Activated naive CD8-positive, alpha-beta T cell treated with anti-CD3 and anti-CD28 coated beads, Interleukin-2, amount 50 U/mL, for 24 hours (primary cell): ENCODE data around the gene GRAP2.

Source experiments
- ATAC-seq: fragments of 150-1000 bp; cut with Tn5 transposase; one replicate; pipeline ENCODE4 v1.10.0; 2021
- DNase-seq: peaks from one replicate; pipeline ENCODE4 v3.0.0; 2021
- H3K27ac Mint-ChIP-seq: one replicate; pipeline ENCODE4 v1.8.0; 2021; ENCODE audit warnings: mild to moderate bottlenecking, mixed read lengths
- H3K27me3 Mint-ChIP-seq: one replicate; pipeline ENCODE4 v1.8.0; 2021; ENCODE audit warnings: mixed read lengths
- H3K36me3 Mint-ChIP-seq: one replicate; pipeline ENCODE4 v1.8.0; 2021; ENCODE audit warnings: low read depth, mixed read lengths
- H3K4me1 Mint-ChIP-seq: one replicate; pipeline ENCODE4 v1.8.0; 2021; ENCODE audit warnings: mixed read lengths
- H3K4me3 Mint-ChIP-seq: one replicate; pipeline ENCODE4 v1.8.0; 2021; ENCODE audit warnings: mild to moderate bottlenecking, moderate library complexity, mixed read lengths
- H3K9me3 Mint-ChIP-seq: one replicate; pipeline ENCODE4 v1.8.0; 2021; ENCODE audit warnings: mixed read lengths

The GRAP2 gene

DNA sequence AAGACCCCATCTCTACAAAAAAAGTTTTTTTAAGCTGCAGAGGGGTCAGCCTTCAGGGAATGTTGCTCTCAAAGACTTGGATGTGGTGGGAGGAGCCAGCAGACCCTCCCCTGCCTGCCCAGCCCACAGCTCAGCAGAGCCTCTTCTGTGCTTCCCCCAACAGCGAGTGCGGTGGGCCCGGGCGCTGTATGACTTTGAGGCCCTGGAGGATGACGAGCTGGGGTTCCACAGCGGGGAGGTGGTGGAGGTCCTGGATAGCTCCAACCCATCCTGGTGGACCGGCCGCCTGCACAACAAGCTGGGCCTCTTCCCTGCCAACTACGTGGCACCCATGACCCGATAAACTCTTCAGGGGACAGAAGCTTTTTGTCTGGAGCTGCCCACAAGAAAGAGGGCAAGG, 69.9 kb downstream of the GRAP2 start:
- H3K4me1 Mint-ChIP-seq: peaks cover under 1% of the 10 kb centered on the region
- no peaks in the 10 kb centered on the region for H3K9me3 Mint-ChIP-seq
- H3K4me3 Mint-ChIP-seq: no peak overlapping the region
- no peak overlapping the region for H3K27ac Mint-ChIP-seq
- H3K27me3 Mint-ChIP-seq: no peaks in the 10 kb centered on the region
- no peak for DNase-seq
- ATAC-seq: no peak
- peaks cover 43% of the 10 kb centered on the region for H3K36me3 Mint-ChIP-seq

DNA sequence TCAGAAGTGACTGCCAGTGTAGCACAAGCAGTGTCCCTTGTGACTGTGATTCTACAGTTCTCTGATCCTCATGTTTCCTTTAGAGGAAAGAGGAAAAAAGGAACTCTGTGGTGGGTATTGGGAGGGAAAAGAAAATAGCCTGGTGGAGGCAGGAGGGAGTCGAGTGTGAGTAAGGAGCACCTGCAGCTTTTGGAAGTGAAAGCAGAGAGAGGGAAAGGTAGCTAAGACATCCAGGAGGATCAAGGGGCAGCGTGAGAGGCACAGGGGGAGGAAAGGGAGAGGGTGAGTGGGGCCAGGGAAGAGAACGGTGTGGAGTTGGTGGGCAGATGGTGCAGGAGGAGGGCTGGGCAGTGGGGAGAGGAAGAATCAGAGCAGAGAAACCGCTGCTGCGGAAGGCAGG, 71.8 kb downstream of the GRAP2 start:
- Mint-ChIP-seq H3K36me3 (peaks cover 37% of the 10 kb centered on the region), H3K27me3 (no peaks in the 10 kb centered on the region)

DNA sequence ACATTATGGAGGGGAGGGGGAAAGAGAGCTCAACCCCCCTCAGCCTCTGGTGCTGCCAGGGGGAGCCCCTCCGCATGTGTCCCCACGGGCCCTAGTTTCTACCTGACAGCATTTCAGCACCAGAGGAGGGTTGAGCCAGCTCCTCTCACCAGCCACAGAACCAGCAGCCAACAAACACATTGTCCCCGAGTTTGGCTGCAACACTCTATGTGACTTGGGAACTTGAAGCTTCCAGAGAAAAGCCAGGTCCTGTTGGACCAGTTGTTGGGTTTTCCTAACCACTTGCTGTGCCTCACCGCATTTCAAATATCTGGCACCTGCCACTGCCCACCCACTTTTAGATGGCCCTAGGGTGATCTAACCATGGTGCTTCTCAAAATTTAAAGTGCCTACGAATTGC, 72.8 kb downstream of the GRAP2 start:
- no peaks in the 10 kb centered on the region for H3K27me3 Mint-ChIP-seq
- peaks cover 7% of the 10 kb centered on the region for H3K4me1 Mint-ChIP-seq
- no peak for DNase-seq
- no peak overlapping the region for H3K4me3 Mint-ChIP-seq
- H3K27ac Mint-ChIP-seq: no peak overlapping the region
- H3K9me3 Mint-ChIP-seq: no peaks in the 10 kb centered on the region
- ATAC-seq: no peak
- peaks cover 33% of the 10 kb centered on the region for H3K36me3 Mint-ChIP-seq

More for the DNA sequence above, 71.8 kb downstream of the GRAP2 start:
- H3K4me1 Mint-ChIP-seq: no peaks in the 10 kb centered on the region
- peak overlapping the region; percentile 20 for H3K27ac Mint-ChIP-seq
- DNase-seq: no peak
- ATAC-seq: no peak
- no peaks in the 10 kb centered on the region for H3K9me3 Mint-ChIP-seq
- no peak overlapping the region for H3K4me3 Mint-ChIP-seq

DNA sequence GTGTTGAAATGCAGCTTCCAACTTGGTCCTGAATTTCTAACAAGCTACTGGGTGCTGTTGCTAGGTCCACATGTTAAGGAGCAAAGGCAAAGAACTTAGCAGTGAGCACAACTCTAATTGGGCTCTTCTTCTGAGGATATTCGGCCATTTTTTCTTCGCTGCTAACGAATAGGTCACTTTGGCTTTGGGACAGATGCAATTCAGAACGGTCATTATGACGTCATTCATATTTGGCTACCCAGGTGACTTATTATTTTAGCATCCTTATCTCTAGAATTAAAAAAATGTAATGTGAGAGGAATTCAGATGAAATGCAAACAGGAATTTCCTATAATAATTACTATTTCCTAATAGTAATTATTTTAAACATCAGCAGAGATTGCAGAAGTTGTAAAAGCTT, 73.2 kb downstream of the GRAP2 start:
- H3K27me3 Mint-ChIP-seq: no peaks in the 10 kb centered on the region
- DNase-seq (no peak), ATAC-seq (no peak)
- H3K9me3 Mint-ChIP-seq: no peaks in the 10 kb centered on the region
- H3K27ac Mint-ChIP-seq: no peak overlapping the region
- H3K36me3 Mint-ChIP-seq: peaks cover 29% of the 10 kb centered on the region
- peaks cover 12% of the 10 kb centered on the region for H3K4me1 Mint-ChIP-seq
- H3K4me3 Mint-ChIP-seq: no peak overlapping the region

DNA sequence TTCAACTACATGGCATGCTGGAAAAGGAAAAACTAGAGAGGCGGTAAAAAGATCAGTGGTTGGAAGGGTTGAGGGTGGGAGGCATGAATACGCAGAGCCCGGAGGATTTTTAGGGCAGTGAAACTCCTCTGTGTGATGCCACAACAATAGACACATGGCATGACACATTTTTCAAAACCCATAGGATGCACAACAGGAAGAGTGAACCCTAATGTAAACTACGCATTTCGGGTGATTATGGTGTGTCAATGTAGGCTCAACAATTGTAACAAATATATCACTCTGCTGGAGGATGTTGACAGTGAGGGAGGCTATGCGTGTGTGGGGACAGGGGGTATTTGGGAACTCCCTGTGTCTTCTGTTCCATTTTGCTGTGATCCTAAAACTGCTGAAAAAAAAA, 78.2 kb downstream of the GRAP2 start:
- peak; percentile 76 for ATAC-seq
- Mint-ChIP-seq H3K4me3 (no peak overlapping the region), H3K9me3 (no peaks in the 10 kb centered on the region), H3K27ac (peak overlapping the region; percentile 28), H3K4me1 (peaks cover 32% of the 10 kb centered on the region), H3K27me3 (no peaks in the 10 kb centered on the region), H3K36me3 (peaks cover 12% of the 10 kb centered on the region)
- DNase-seq: no peak

DNA sequence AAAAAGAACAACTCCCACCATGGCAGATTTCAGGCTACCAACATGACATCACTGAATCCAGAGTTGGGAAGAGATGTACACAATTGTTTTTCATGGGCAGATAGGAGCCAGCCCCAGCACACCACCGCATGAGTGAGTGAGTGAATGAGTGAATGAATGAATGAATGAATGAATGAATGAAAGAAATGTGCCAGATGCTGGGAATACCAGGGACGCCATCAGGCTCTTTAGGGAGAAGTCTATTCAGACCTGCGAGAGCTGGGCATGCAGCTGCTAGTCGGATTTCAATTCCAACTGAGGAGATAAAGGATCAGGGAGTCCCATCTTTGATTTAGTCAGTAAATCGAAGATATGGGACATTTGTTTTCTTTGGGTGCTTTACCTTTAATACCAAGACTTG, 78.6 kb downstream of the GRAP2 start:
- H3K9me3 Mint-ChIP-seq: no peaks in the 10 kb centered on the region
- no peak for DNase-seq
- ATAC-seq: no peak
- peaks cover 34% of the 10 kb centered on the region for H3K4me1 Mint-ChIP-seq
- H3K4me3 Mint-ChIP-seq: no peak overlapping the region
- peaks cover 12% of the 10 kb centered on the region for H3K36me3 Mint-ChIP-seq
- peak overlapping the region; percentile 28 for H3K27ac Mint-ChIP-seq
- H3K27me3 Mint-ChIP-seq: no peaks in the 10 kb centered on the region

DNA sequence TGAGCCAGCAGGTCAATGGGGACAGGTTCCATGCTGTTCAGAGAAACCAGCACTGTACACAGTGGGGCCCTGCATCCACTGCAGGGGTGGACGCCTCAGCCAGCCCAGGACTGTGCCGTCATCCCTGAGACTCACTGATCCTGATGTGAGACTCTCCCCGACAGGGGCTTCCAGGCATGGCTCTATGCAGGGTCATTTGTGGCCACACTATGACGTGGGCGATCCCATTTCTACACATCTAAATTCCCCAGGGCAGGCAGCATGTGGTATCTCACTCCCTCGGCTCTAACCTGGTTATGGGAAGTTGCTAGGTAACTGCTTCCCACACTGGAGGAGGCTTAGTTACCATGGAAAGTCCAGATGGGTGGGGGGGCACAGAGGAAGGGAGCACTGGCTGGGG, 79.7 kb downstream of the GRAP2 start:
- H3K27ac Mint-ChIP-seq: no peak overlapping the region
- no peaks in the 10 kb centered on the region for H3K27me3 Mint-ChIP-seq
- ATAC-seq (no peak), DNase-seq (no peak)
- H3K4me3 Mint-ChIP-seq: no peak overlapping the region
- H3K36me3 Mint-ChIP-seq: peaks cover 8% of the 10 kb centered on the region
- no peaks in the 10 kb centered on the region for H3K9me3 Mint-ChIP-seq
- H3K4me1 Mint-ChIP-seq: peaks cover 43% of the 10 kb centered on the region

DNA sequence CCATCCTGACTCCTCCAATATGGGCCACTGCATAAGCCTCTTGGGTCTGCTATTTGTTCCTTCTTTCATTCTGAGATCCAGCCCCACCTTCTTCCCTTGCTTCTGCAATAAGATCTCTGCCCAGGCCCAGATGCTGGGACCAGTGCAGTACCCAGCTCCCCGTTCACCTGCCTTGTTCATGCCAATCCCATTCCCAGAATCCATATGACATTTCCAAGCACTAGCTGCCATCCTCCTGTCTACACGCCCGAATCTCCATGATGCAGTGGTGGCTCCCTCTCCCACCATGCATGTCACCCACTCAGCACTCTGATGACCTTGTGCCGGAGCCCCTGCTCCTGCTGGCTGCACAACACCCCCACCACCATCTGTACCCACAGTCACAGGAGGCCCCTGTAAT, 82.5 kb downstream of the GRAP2 start:
- no peak for DNase-seq
- Mint-ChIP-seq H3K27me3 (no peaks in the 10 kb centered on the region), H3K4me1 (peaks cover 46% of the 10 kb centered on the region), H3K4me3 (no peak overlapping the region), H3K27ac (no peak overlapping the region), H3K9me3 (no peaks in the 10 kb centered on the region), H3K36me3 (peaks cover 1% of the 10 kb centered on the region)
- no peak for ATAC-seq

DNA sequence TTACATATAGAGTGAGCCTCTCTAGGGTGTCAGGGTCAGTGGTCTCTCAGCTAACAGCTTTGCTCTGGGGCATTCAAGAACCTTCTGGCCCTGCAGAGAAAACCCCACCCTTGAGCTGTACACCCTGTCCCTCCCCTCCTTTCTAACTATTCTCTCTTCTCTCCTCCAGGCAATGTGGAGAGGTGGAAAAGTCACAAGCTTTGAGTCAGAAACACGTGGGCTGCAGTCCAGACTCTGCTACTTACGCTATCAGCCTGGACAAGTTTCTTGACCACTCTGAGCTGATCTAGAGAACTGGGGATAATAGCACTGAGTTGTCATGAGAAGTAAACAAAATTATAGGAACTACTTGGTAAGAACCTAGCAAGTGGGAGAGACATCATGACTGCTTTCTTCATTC, 83.1 kb downstream of the GRAP2 start:
- Mint-ChIP-seq H3K27me3 (no peaks in the 10 kb centered on the region), H3K4me1 (peaks cover 41% of the 10 kb centered on the region), H3K27ac (no peak overlapping the region), H3K9me3 (no peaks in the 10 kb centered on the region), H3K36me3 (peaks cover 1% of the 10 kb centered on the region), H3K4me3 (no peak overlapping the region)
- DNase-seq (no peak), ATAC-seq (no peak)

DNA sequence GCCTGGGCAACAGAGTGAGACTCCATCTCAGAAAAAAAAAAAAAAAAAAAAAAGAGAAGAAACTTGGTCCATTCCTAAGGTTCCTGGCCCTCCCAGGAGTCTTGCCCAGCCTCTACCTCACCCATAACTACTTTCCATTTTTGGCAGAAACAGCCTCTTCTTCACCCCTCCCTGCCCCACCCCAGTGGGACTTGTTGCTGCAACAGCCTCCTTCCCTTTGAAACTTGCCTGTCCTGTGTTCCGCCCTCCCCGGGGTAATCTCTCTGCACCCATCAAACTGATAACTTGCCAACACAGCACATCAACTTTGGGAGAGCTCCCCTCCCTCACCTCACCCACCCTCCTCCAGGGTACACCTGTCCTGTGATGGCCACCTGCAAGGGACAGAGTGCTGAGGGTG, 83.9 kb downstream of the GRAP2 start:
- Mint-ChIP-seq H3K27ac (no peak overlapping the region), H3K4me3 (no peak overlapping the region), H3K36me3 (peaks cover 1% of the 10 kb centered on the region), H3K27me3 (peaks cover 3% of the 10 kb centered on the region), H3K9me3 (no peaks in the 10 kb centered on the region), H3K4me1 (peaks cover 34% of the 10 kb centered on the region)
- DNase-seq: no peak
- no peak for ATAC-seq

DNA sequence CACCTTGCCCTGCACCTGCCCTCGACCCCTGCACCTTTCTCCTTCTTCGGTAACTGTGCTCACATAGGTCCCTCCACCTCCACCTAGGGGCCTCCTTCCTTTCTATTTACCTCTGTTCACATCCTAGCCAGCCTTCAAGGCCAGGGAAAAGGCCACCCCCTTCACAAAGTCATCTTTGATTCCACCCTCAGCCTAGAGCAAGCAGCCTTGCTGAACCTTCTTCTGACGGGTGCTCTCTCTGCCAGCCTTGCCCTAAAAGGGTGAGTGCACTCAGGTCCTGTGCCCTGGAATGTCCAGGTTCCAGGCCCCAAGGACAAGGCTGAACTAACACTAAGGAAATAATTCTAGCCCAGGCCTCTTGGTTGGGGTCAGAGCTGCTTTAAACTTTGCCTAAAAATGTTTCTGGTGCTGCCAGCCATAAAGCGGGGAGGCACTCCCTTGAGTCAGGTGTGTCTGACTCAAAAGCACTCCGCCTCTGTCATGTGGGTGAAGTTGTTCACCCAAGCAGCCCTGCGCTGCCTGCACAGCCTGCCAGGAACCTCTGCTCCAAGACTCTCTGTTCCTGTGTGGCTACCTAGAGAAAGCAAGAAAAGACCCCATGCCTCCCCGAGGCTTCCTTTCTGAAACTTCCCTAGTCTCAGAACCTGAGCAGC, 84.6 kb downstream of the GRAP2 start:
- Mint-ChIP-seq H3K27ac (no peak overlapping the region), H3K4me1 (peaks cover 26% of the 10 kb centered on the region), H3K9me3 (no peaks in the 10 kb centered on the region), H3K27me3 (peaks cover 4% of the 10 kb centered on the region), H3K36me3 (peaks cover 1% of the 10 kb centered on the region), H3K4me3 (no peak overlapping the region)
- ATAC-seq (peak; percentile 85), DNase-seq (peak; percentile 26)

DNA sequence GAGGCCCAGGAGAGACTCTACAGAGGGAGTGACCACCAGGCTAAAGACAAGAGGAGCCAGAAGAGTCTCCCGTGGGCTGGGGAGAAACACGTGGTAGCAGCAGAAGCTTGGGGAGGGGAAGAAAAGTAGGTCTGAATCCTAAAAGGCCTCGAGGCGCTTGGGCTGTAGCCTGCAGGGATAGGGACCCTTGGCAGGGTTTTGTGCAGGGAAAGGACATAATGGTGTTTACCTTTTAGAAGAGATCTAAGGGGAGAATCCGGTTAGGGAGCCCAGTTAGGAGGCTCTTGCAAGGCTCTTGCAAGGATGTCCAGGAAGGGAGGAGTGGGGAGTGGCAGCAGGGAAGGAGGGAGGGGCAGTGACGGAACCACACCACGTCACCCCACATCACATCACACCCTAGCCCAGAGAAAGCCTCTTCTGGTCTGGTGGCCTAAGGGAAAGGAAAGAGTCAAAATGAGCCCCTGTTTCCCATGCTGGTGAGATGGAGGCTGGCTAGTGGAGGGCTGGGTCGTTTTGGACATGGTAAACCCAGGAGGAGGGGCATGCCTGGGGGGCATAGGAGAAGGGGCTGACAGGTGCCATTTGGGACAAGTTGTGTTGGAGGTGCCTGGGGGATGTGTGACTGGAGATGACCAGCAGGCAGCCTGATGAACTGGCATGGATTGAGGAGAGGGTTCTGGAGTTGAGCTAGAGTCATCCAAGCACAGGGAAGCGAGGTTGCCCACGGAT, 87.7 kb downstream of the GRAP2 start:
- ATAC-seq (no peak), DNase-seq (no peak)
- H3K36me3 Mint-ChIP-seq: peaks cover 1% of the 10 kb centered on the region
- H3K27me3 Mint-ChIP-seq: peaks cover 6% of the 10 kb centered on the region
- H3K9me3 Mint-ChIP-seq: no peaks in the 10 kb centered on the region
- H3K4me3 Mint-ChIP-seq: no peak overlapping the region
- H3K27ac Mint-ChIP-seq: no peak overlapping the region
- H3K4me1 Mint-ChIP-seq: peaks cover 23% of the 10 kb centered on the region

DNA sequence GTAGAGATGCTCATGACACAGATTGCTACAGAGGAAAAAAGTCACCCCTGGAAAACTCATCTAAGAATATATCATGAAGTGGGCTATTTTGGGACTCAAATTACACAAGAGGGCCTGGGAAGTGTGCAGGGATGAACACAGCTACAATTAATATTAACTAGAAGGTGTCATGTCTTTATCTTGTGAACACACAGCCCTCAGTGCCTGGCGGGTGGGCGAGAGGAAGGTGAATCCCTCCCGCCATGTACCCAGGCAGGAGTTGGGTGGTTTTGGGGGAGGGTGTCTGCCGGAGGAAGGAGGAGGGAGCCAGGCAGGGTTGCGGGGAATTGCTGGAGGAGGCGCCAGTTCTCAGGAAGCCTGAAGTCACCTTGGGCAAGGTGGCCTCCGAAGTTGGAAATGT, 88.7 kb downstream of the GRAP2 start:
- Mint-ChIP-seq H3K4me1 (peaks cover 28% of the 10 kb centered on the region), H3K4me3 (no peak overlapping the region), H3K9me3 (no peaks in the 10 kb centered on the region), H3K36me3 (no peaks in the 10 kb centered on the region), H3K27me3 (peaks cover 6% of the 10 kb centered on the region), H3K27ac (no peak overlapping the region)
- ATAC-seq (no peak), DNase-seq (no peak)

DNA sequence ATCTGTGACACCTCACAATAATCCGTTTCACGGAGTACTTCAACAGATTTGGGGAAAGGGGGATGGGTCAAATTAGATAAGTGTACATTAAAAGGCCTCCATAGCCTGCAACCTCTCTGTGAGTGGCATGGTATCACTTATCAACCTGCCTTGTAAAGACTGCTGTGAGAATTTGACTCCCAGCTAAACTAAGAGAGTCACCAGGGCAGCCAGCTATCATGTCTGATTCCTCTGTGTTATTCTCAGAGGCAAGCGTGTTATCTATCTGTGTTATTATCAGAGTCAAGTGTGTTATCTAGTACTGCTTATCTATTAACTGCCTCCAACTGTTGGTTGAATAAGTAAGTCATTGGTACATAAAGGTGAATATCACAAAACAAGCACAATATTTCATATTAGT, 89.8 kb downstream of the GRAP2 start:
- ATAC-seq (no peak), DNase-seq (no peak)
- H3K27me3 Mint-ChIP-seq: peaks cover 8% of the 10 kb centered on the region
- H3K27ac Mint-ChIP-seq: no peak overlapping the region
- no peaks in the 10 kb centered on the region for H3K9me3 Mint-ChIP-seq
- no peak overlapping the region for H3K4me3 Mint-ChIP-seq
- peaks cover 18% of the 10 kb centered on the region for H3K4me1 Mint-ChIP-seq
- H3K36me3 Mint-ChIP-seq: no peaks in the 10 kb centered on the region

DNA sequence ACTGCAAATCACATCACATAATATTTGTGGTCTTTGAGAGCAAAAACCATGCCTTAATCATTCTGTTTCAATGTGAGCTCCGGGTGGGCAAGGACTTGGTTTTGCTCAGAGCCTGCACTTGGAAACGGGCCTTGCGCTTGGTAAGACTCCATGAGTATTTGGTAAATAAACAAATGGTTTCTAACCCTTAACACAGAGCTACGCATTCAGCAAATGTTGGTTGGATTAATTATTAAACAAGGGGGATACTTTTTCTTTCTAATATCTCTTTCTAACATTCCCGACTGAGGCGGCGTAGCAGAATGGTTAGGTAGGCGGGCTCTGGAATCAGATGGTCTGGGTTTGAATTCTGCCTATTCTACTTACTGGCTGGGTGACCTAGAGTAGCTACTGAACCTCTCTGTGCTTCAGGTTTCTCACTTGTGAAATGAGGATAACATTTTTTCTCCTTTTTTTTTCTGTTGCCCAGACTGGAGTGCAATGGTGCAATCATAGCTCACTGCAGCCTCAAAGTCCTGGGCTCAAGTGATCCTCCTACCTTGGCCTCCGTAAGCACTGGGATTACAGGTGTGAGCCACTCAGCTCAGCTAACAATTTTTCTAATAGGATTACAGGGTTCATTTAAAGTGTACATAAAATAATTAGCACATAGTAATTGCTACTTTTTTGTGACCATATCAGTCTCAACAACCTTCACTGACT, 90.4 kb downstream of the GRAP2 start:
- no peak overlapping the region for H3K4me3 Mint-ChIP-seq
- no peak for ATAC-seq
- no peak overlapping the region for H3K27ac Mint-ChIP-seq
- H3K4me1 Mint-ChIP-seq: peaks cover 16% of the 10 kb centered on the region
- H3K36me3 Mint-ChIP-seq: no peaks in the 10 kb centered on the region
- no peaks in the 10 kb centered on the region for H3K9me3 Mint-ChIP-seq
- peaks cover 14% of the 10 kb centered on the region for H3K27me3 Mint-ChIP-seq
- no peak for DNase-seq
